HFF-Myc (cell line): ENCODE results near the gene SH3RF1.

ENCODE experiments used
- DNase-seq: peaks from one replicate; pipeline ENCODE4 v3.0.0-alpha.2; 2011; ENCODE audit warnings: low read depth; ENCODE audit errors: extremely low read depth
- H3K4me3 ChIP-seq: replicated peaks from 2 replicates; pipeline ENCODE4 v1.5.1; 2011; ENCODE audit warnings: low read depth, mild to moderate bottlenecking, control low read depth, low read length
- TF ChIP-seq, protein P1 (sequence below): IDR thresholded peaks from 2 replicates; pipeline ENCODE4 v1.5.1; 2012; ENCODE audit warnings: mild to moderate bottlenecking, low read depth, low read length, control low read depth; ENCODE audit errors: missing control alignments

SH3RF1 gene

DNA sequence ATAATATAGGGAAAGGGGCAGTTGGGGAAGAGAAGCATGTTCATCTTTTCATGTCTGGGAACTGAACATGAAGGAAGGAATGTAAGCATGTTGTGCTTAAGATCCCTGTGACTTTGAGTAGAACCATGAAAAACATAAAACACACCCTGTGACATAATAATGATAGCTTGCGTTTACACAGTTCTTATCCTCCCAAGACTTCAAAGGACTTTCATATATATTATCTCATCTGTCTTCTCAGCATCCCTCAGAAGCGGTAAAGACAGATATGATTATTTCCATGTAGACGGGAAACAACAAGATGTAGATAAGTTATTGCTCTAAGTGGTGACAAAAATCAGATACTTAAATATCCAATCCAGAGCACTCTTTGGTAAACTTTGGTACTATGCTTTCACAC lies 3.3 kb upstream of the SH3RF1 start:
- TF ChIP-seq, protein P1, sequence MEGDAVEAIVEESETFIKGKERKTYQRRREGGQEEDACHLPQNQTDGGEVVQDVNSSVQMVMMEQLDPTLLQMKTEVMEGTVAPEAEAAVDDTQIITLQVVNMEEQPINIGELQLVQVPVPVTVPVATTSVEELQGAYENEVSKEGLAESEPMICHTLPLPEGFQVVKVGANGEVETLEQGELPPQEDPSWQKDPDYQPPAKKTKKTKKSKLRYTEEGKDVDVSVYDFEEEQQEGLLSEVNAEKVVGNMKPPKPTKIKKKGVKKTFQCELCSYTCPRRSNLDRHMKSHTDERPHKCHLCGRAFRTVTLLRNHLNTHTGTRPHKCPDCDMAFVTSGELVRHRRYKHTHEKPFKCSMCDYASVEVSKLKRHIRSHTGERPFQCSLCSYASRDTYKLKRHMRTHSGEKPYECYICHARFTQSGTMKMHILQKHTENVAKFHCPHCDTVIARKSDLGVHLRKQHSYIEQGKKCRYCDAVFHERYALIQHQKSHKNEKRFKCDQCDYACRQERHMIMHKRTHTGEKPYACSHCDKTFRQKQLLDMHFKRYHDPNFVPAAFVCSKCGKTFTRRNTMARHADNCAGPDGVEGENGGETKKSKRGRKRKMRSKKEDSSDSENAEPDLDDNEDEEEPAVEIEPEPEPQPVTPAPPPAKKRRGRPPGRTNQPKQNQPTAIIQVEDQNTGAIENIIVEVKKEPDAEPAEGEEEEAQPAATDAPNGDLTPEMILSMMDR: no peak
- DNase-seq: no peak
- H3K4me3 ChIP-seq: no peak overlapping the region

DNA sequence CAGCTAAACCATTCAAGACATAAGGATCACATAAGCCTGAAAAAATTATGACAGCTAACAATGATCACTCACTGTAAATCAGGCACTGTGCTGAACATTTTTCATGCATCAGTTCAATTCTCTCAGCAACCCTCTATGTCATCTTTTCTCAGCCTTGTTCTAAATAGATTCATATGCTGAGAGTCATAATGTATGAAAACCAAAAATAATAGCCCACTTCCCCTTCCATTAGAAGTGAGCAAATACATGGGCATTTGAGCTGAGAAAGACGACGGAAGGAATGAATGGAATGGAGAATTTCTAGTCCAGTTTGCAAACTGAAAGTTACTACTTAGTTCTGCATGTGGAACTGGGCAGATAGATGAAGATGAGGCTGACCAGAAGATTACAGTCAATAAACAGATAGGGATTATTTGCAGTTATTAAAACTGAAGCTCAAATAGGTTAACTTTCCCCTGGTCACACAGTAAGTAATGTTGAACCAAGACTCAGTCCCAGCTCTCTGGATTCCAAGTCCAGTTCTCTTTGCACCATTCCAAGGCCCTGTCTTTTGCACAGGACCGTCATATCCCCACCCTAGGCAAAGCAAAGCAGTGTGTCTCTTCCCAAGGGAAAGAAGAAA lies 1.6 kb upstream of the SH3RF1 start:
- no peak overlapping the region; the same call in 1 of the 2 replicates for H3K4me3 ChIP-seq
- no peak for DNase-seq
- TF ChIP-seq, protein P1: no peak

GRCh38 chr4:169271692-169272007 lies 894 bp upstream of the SH3RF1 start:
- TF ChIP-seq, protein P1: no peak
- peak overlapping the region; percentile 88 for H3K4me3 ChIP-seq
- no peak for DNase-seq

DNA sequence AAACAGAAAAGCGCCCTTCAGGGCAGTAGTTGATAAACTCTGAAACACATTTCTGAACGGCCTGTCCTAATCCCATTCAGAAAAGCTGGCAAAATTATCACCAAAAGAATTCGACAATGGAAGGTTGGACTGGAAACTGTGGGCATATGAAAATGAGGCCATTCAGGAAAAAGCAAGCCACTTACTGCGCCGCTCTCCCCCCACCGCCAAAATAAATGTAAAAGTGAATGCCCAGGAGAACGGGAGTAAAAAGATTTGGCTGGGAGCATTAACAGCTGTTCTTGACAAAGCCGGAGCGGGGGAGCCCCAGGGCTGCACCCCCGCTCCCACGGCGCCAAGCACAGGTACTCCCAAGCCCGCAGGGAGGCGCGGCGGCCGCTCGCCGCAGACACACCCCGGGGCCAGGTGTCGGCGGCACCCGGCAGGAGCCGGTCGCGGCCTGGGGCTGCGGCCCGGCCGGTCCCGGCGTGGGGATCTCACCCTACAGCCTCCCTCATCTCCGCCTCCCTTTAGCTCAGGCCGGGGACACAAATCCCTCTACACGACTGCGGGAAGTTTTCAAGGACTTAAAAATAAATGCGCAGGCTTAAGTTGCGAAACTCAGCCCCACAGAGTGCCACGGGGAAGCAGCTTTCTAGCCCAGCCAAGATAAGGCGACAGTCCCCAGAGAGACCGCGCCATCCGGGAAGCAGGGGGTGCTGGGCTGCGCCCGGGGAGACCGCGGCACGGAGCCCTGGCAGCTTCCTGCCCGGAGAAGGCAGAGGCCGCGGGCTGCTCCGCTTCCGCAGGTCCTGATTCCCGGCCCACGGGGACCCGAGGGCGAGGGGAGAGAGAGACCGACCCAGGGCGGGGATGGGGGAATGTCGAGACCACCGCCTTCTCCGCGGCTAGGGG lies 593 bp downstream of the SH3RF1 start:
- TF ChIP-seq, protein P1: no peak
- peak overlapping the region; percentile 88 for H3K4me3 ChIP-seq
- DNase-seq: no peak

DNA sequence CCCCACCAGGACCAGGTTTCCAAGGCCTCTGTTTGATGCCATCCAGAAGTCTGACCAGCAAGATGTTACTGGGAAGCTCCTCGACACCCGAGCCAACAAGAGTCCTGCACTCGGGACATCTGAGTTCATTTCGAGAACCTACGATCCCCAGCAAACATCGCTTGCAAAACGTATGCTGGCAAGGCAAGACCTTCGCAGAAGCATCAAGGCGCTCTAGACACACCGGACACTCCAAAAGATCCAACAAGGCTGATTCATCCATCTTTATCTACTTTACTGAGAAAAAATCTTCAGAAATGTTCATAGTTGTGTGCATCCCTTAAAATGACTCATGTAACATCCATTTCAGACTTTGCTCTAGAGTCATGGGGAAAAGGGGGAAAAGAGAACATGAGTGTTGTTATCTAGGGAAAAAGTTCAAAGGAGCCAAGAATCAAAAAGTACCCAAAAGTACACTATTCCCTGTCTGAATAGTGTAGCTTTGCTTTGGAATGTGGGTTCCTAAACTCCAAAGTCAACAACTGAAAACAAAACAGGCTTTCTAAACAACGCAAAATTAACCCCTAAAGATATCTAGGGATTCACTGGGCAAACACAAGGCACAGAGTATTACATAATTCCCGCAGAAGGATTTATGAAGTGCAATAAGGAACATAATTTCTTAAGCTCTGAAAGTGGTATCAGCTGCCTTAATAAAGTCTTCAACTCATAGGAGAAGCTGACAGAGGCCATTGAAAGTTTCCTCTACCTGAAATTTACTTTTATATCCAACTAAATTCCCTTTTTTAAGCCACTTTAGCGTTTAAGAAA lies 1.6 kb downstream of the SH3RF1 start:
- peak overlapping the region; percentile 88 for H3K4me3 ChIP-seq
- TF ChIP-seq, protein P1: no peak
- no peak for DNase-seq

DNA sequence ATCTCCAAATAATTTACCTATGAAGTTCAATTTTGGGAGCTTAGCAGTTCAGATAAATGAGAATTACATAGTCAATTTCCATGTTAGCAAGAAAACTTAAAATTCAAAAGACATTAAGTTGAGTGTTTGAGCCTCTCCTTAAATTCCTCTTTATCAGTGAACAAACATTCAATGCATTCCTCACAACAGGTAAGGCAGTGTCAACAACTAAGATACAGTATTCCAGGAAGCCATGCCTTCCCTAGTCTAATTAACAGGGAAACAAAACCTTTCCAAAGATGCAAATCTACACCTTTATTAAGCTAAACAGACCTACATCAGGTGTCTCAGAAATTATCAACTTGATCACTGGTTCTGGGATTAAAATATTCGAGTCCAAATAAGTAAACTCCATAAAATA lies 3.7 kb downstream of the SH3RF1 start:
- no peak for DNase-seq
- TF ChIP-seq, protein P1: no peak
- no peak overlapping the region; the same call in 1 of the 2 replicates for H3K4me3 ChIP-seq
